Stimulated activated CD4-positive, alpha-beta T cell treated with anti-CD3 and anti-CD28 coated beads, Interleukin-2, amount 100 ng/mL, for 24 hours (primary cell): Measurements from ENCODE around the gene DRC1.
A peak's percentile ranks its signal among the peaks of the same experiment; 100 is the strongest.
"Not testable (repeated sequence)": the region's sequence is repeated elsewhere in the genome, so short reads cannot be mapped to it uniquely, and the experiment has no call there.

ENCODE experiments used
- DNase-seq, 2 donors: peaks; one replicate each; pipeline ENCODE4 v3.0.0-alpha.2; 2020

DRC1 gene

GRCh38 chr2:26464390-26465265 lies 62.9 kb downstream of the DRC1 start:
- DNase-seq: no peak

GRCh38 chr2:26465266-26465925 lies 63.7 kb downstream of the DRC1 start:
- no peak for DNase-seq

- DNase-seq: no peak
Observed at GRCh38 chr2:26465981-26466471, 64.3 kb downstream of the DRC1 start.

- no peak for DNase-seq
Observed at GRCh38 chr2:26466662-26467310, 65.1 kb downstream of the DRC1 start.

- not testable (repeated sequence) for DNase-seq
Observed at GRCh38 chr2:26468544-26468943, 66.8 kb downstream of the DRC1 start.

- DNase-seq: peak; percentile 64 to 83
Observed at GRCh38 chr2:26469092-26469710, 67.5 kb downstream of the DRC1 start.

- DNase-seq: no peak
Observed at GRCh38 chr2:26469955-26470354, 68.2 kb downstream of the DRC1 start.

- no peak for DNase-seq
Observed at GRCh38 chr2:26470601-26471260, 69.0 kb downstream of the DRC1 start.

GRCh38 chr2:26471289-26471688 lies 69.6 kb downstream of the DRC1 start:
- no peak for DNase-seq

- no peak for DNase-seq
Observed at GRCh38 chr2:26471766-26472706, 70.3 kb downstream of the DRC1 start.

GRCh38 chr2:26472821-26473655 lies 71.3 kb downstream of the DRC1 start:
- no peak for DNase-seq

GRCh38 chr2:26473796-26474195 lies 72.1 kb downstream of the DRC1 start:
- no peak for DNase-seq

GRCh38 chr2:26474261-26474785 lies 72.6 kb downstream of the DRC1 start:
- no peak for DNase-seq

- DNase-seq: no peak
Observed at GRCh38 chr2:26475037-26475436, 73.3 kb downstream of the DRC1 start.

GRCh38 chr2:26475832-26476501 lies 74.2 kb downstream of the DRC1 start:
- DNase-seq: no peak

- peak in 1 of 2 donors; percentile 9 for DNase-seq
Observed at GRCh38 chr2:26477126-26477910, 75.6 kb downstream of the DRC1 start.

- DNase-seq: no peak
Observed at GRCh38 chr2:26477911-26478253, 76.2 kb downstream of the DRC1 start, which contains the start of gene OTOF. TSS of gene OTOF (minus strand) at chr2:26478124.

- DNase-seq: no peak
Observed at GRCh38 chr2:26478366-26478765, 76.6 kb downstream of the DRC1 start.
